Stimulated activated naive CD8-positive, alpha-beta T cell treated with anti-CD3 and anti-CD28 coated beads, Interleukin-15, amount 100 ng/mL, for 72 hours (primary cell): Measurements from ENCODE around the gene NDRG2.
A peak's percentile ranks its signal among the peaks of the same experiment; 100 is the strongest.
"Not testable (repeated sequence)": the region's sequence is repeated elsewhere in the genome, so short reads cannot be mapped to it uniquely, and the experiment has no call there.

Experiments
- ATAC-seq: fragments of 150-1000 bp; cut with Tn5 transposase; 2 replicates; pipeline ENCODE4 v1.10.0; 2021; ENCODE audit warnings: mild to moderate bottlenecking, moderate library complexity
- DNase-seq, 2 donors: peaks; one replicate each; pipeline ENCODE4 v3.0.0; 2021 to 2022
- H3K27ac Mint-ChIP-seq, 2 donors: one replicate each; pipeline ENCODE4 v1.8.0; 2022; ENCODE audit warnings: mild to moderate bottlenecking in 2 of 2, mixed read lengths in 2 of 2, moderate library complexity in 2 of 2
- H3K27me3 Mint-ChIP-seq: one replicate; pipeline ENCODE4 v1.8.0; 2022; ENCODE audit warnings: mixed read lengths
- H3K4me1 Mint-ChIP-seq: one replicate; pipeline ENCODE4 v1.8.0; 2022; ENCODE audit warnings: mild to moderate bottlenecking, mixed read lengths
- H3K4me3 Mint-ChIP-seq, 2 donors: one replicate each; pipeline ENCODE4 v1.8.0; 2022; ENCODE audit warnings: mild to moderate bottlenecking in 2 of 2, mixed read lengths in 2 of 2, moderate library complexity in 1 of 2
- H3K9me3 Mint-ChIP-seq, 2 donors: one replicate each; pipeline ENCODE4 v1.8.0; 2022; ENCODE audit warnings: mixed read lengths in 2 of 2

Gene NDRG2

DNA sequence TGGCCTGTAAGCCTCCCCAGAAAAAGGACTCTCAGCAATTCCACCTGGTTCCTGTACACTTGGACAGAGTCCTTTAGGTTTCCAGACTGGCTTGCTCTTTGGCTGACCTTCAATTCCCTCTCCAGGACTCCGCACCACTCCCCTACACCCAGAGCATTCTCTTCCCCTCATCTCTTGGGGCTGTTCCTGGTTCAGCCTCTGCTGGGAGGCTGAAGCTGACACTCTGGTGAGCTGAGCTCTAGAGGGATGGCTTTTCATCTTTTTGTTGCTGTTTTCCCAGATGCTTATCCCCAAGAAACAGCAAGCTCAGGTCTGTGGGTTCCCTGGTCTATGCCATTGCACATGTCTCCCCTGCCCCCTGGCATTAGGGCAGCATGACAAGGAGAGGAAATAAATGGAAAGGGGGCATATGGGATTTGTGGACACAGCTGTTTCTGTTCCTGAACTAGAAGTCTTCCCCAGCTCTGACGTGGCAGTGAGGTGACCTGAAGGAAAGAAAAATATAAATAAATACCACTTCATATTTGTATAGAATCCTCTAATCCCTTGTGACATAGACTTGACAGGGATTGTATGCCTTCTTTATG is 18.6 kb upstream of the NDRG2 start:
- DNase-seq (no peak), ATAC-seq (no peak)
- Mint-ChIP-seq H3K27ac (no peak overlapping the region), H3K27me3 (peaks cover 22% of the 10 kb centered on the region), H3K4me1 (no peaks in the 10 kb centered on the region), H3K9me3 (no peaks in the 10 kb centered on the region), H3K4me3 (no peak overlapping the region)

DNA sequence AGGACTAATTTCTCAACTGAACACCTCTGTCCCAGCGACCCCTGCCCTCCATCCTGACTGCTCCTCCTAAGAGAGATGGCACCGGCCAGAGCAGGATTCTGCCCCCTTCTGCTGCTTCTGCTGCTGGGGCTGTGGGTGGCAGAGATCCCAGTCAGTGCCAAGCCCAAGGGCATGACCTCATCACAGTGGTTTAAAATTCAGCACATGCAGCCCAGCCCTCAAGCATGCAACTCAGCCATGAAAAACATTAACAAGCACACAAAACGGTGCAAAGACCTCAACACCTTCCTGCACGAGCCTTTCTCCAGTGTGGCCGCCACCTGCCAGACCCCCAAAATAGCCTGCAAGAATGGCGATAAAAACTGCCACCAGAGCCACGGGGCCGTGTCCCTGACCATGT is 18.1 kb upstream of the NDRG2 start:
- H3K27me3 Mint-ChIP-seq, result peaks cover 22% of the 10 kb centered on the region
- no peak overlapping the region for H3K27ac Mint-ChIP-seq
- DNase-seq (no peak), ATAC-seq (no peak)
- no peaks in the 10 kb centered on the region for H3K4me1 Mint-ChIP-seq
- H3K9me3 Mint-ChIP-seq, result no peaks in the 10 kb centered on the region
- H3K4me3 Mint-ChIP-seq, result no peak overlapping the region

- Mint-ChIP-seq H3K27me3 (peaks cover 22% of the 10 kb centered on the region), H3K4me3 (no peak within 1 kb of the TSS), H3K9me3 (no peaks in the 10 kb centered on the region), H3K4me1 (no peaks in the 10 kb centered on the region), H3K27ac (peak within 1 kb of the TSS in 1 of 2 donors; percentile 73)
- DNase-seq, result no peak
- ATAC-seq, result no peak
These were observed 17.0 kb upstream of the NDRG2 start, which contains the start of gene RNASE7 for GRCh38 chr14:21041676-21042433. Gene RNASE7 (plus strand): TSS chr14:21042362. CDS start chr14:21042993, 631 bp downstream.

- not testable (repeated sequence) for H3K4me1 Mint-ChIP-seq, H3K27ac Mint-ChIP-seq, H3K9me3 Mint-ChIP-seq, DNase-seq, ATAC-seq, H3K4me3 Mint-ChIP-seq
- peaks cover 22% of the 10 kb centered on the region for H3K27me3 Mint-ChIP-seq
These were observed 16.1 kb upstream of the NDRG2 start for GRCh38 chr14:21040941-21041340.

DNA sequence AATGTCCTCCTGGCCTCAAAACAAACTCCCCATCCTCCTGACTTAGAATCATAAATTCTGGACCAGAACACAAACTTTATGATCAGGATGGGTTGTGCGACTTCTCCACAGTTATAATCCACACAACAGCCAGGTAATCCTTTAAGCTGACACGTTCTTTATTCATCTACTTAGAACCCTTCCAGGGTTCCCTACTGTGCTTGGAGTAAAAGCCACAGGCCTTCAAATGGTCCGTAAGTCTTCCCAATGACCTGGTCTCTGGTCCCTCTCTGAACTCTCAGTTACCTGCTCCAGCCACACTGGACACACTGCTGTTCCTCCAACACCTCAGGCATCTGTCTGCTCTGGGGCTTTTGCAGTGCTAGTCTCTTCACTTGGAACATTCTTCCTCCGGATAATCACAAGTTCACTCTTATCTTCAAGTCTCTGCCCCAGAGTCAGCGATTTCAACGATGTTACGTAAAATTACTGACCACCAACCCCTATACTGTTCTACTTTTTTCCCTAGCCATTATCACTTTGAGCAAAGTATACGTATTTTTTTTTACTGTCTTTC is 15.6 kb upstream of the NDRG2 start:
- H3K4me3 Mint-ChIP-seq, result no peak overlapping the region
- H3K4me1 Mint-ChIP-seq, result no peaks in the 10 kb centered on the region
- H3K27me3 Mint-ChIP-seq, result peaks cover 22% of the 10 kb centered on the region
- no peak for ATAC-seq
- H3K9me3 Mint-ChIP-seq, result no peaks in the 10 kb centered on the region
- DNase-seq, result no peak
- peak overlapping the region in 1 of 2 donors; percentile 7 for H3K27ac Mint-ChIP-seq

DNA sequence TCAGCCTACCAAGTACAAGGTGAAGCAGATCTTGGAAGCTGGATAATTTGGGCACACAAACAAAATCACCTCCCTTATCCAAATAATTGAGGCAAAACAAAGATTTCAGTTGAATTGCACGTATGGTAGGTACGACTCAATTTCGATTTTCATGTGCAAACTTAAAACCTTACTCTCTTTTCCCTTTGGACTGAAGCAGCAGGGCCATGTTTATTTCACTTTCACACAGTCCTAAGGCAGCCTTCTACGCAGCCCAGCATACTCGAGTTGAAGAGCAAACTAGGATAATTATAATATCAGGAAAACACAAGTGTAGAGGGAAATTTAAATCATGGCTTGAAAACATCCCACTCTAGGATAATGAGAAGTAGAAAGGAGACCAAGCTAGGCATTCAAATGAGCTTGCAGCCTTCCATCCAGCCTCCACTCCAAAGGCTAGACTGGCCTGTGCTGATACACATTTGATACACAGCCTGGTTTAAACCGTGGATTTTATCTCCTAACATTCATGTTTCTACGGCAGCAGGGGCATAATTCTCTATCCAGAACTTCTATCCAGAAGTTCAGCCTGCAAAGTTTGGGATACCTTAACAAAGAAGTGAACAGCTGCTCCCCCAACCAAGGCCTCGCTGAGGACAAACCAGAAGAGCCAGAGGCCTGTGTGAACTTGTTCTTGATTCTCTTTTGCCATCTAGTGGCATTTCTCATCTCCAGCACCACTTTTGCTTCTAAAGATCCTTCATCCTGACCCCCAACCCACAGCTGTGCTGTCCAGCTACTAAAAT is 14.9 kb upstream of the NDRG2 start:
- peak; percentile 13 to 19 for DNase-seq
- H3K9me3 Mint-ChIP-seq, result no peaks in the 10 kb centered on the region
- H3K4me3 Mint-ChIP-seq, result no peak overlapping the region
- H3K4me1 Mint-ChIP-seq, result no peaks in the 10 kb centered on the region
- peaks cover 15% of the 10 kb centered on the region for H3K27me3 Mint-ChIP-seq
- H3K27ac Mint-ChIP-seq, result peak overlapping the region in 1 of 2 donors; percentile 7
- ATAC-seq, result peak; percentile 86

GRCh38 chr14:21038441-21039422 is 13.9 kb upstream of the NDRG2 start:
- DNase-seq (no peak), ATAC-seq (no peak)
- no peaks in the 10 kb centered on the region for H3K9me3 Mint-ChIP-seq
- H3K27ac Mint-ChIP-seq, result no peak overlapping the region
- no peak overlapping the region for H3K4me3 Mint-ChIP-seq
- H3K4me1 Mint-ChIP-seq, result no peaks in the 10 kb centered on the region
- peaks cover 11% of the 10 kb centered on the region for H3K27me3 Mint-ChIP-seq

DNA sequence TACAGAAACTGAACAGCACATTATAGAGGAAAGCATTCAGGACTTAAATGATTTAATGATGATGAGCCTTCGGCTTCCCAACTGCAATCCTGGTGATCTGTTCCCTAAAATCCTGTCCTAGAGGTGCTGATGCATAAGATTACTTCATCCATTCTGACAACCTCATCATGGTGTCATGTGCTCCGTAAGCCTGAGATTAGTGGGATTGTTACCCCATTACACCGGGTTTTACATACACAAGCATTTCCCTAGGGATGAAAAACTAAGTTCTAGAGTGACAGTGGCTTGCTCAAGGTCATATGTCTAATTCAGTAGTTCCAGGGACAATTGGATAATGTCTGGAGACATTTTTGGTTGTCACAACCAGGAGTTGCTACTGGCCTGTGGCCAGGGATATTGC is 12.3 kb upstream of the NDRG2 start:
- ATAC-seq (no peak), DNase-seq (no peak)
- Mint-ChIP-seq H3K4me3 (no peak overlapping the region), H3K9me3 (no peaks in the 10 kb centered on the region), H3K4me1 (no peaks in the 10 kb centered on the region), H3K27me3 (peaks cover 3% of the 10 kb centered on the region), H3K27ac (no peak overlapping the region)

DNA sequence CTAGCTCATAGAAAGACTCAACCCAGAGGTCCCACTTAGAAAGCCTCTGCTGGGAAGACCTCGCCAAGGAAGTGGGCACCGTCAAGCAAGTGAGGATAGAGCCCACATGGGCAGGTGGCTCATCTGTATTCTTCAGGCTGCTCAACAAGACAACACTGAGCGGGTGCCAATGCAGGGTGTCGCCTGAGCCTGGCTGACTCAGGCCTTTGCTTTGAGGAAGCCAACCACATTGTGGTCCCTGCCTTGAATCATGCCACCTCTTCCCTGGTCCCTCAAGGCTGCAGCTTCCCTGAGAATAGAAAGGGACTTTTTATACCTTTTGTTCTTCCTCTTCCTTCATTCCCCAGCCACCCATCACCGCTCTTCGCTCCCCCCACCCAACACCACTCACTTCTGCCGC is 11.9 kb upstream of the NDRG2 start:
- DNase-seq, result no peak

GRCh38 chr14:21034707-21035106 is 9.8 kb upstream of the NDRG2 start, which contains the start of gene RNASE13:
Gene RNASE13 (minus strand): TSS chr14:21034807. CDS start chr14:21034288, 519 bp downstream.
- no peaks in the 10 kb centered on the region for H3K27me3 Mint-ChIP-seq
- no peak within 1 kb of the TSS for H3K4me3 Mint-ChIP-seq
- DNase-seq, result no peak
- no peak for ATAC-seq
- H3K4me1 Mint-ChIP-seq, result no peaks in the 10 kb centered on the region
- no peaks in the 10 kb centered on the region for H3K9me3 Mint-ChIP-seq
- no peak within 1 kb of the TSS for H3K27ac Mint-ChIP-seq

More for the DNA sequence above, 11.9 kb upstream of the NDRG2 start:
- H3K4me3 Mint-ChIP-seq, result no peak overlapping the region
- no peaks in the 10 kb centered on the region for H3K27me3 Mint-ChIP-seq
- H3K27ac Mint-ChIP-seq, result no peak overlapping the region
- no peaks in the 10 kb centered on the region for H3K9me3 Mint-ChIP-seq
- no peak for ATAC-seq
- H3K4me1 Mint-ChIP-seq, result no peaks in the 10 kb centered on the region

DNA sequence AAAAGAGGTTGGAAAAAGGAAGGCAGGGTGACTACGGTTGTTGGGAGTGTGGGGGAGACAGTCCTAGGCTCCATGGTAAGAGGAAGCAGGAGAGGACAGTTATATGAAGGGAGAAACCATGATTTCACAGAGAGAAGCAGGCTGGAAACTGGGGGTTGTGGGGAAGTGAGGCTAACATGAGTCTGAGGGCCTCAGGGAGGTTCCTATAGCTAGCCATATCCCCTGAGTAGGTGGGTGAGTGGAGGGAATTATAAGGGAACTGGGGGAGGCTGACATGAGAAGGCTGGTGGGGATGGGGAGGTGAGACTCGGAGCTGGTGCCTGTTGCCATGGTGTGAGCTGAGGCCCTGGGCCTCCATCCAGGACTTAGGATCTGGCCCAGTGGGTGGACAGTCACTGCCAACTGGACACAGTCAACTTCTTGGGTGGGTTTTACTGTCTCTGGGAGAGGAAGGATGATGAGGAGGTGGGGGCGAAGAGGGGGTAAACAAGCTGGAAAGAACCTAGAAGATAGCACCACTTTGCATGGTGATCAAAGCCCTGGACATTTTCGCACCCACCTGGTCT is 8.4 kb upstream of the NDRG2 start:
- no peaks in the 10 kb centered on the region for H3K4me1 Mint-ChIP-seq
- no peak overlapping the region for H3K4me3 Mint-ChIP-seq
- DNase-seq (no peak), ATAC-seq (no peak)
- H3K9me3 Mint-ChIP-seq, result no peaks in the 10 kb centered on the region
- no peak overlapping the region for H3K27ac Mint-ChIP-seq
- no peaks in the 10 kb centered on the region for H3K27me3 Mint-ChIP-seq

DNA sequence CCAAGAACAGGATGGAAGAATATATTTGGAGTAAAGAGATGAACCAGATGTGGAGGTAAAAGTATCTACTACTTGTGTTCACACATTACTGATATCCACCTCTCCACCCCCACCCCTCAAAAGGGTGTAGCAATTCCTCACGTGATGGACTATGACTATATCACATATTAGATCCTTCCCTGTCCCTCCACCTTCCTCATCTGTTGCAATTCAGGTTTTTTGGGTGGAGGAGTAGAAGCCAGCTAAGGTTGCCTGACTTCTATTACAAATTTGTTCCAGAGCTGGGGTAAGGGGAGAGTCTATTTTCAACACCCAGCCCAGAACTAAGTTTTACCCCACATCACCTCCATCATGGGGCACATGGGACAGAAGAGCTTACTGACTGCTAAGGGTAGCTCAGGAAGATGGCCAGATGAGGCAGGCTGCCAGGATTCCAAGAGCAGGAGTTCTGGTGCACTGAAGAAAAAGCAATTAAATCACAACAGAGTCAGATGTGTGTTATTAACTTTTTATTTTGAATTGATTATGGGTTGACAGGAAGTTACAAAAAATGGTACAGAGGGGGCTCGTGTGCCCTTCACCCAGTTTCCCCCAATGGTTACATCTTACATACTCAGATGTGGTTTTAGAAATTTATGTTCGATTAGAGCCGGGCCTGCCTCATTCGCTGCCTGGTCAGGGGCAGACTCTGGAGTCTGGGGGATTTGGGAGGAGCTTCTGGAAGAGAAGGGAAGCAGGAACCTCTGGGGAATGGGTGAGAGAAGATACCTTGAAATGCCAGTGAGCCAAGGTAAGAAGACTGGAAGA is 7.7 kb upstream of the NDRG2 start:
- Mint-ChIP-seq H3K4me3 (no peak overlapping the region), H3K4me1 (no peaks in the 10 kb centered on the region), H3K27me3 (no peaks in the 10 kb centered on the region), H3K9me3 (no peaks in the 10 kb centered on the region), H3K27ac (peak overlapping the region in 1 of 2 donors; percentile 15)
- ATAC-seq (no peak), DNase-seq (no peak)

DNA sequence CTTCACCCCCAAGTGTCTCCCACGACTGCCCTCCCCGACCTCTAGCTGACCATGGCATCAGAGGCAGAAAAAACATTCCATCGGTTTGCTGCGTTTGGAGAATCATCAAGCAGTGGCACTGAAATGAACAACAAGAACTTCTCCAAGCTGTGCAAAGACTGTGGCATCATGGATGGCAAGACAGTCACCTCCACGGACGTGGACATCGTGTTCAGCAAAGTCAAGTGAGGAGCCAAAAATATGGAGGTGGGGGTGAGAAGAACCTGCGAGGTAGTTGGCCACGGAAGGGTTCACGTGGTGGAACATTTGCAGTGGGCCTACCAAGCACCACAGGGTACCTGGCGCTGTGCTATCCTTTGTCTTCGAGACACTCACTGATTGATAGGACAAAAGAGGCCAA is 5.7 kb upstream of the NDRG2 start:
- H3K27ac Mint-ChIP-seq, result no peak overlapping the region
- no peaks in the 10 kb centered on the region for H3K27me3 Mint-ChIP-seq
- H3K4me3 Mint-ChIP-seq, result no peak overlapping the region
- no peak for DNase-seq
- no peaks in the 10 kb centered on the region for H3K9me3 Mint-ChIP-seq
- ATAC-seq, result no peak
- peaks cover 6% of the 10 kb centered on the region for H3K4me1 Mint-ChIP-seq

- Mint-ChIP-seq H3K27me3 (no peaks in the 10 kb centered on the region), H3K27ac (no peak within 1 kb of the TSS), H3K4me3 (no peak within 1 kb of the TSS), H3K4me1 (peaks cover 11% of the 10 kb centered on the region), H3K9me3 (no peaks in the 10 kb centered on the region)
- ATAC-seq (no peak), DNase-seq (no peak)
These were observed 5.1 kb upstream of the NDRG2 start, which contains the start of gene TPPP2 for GRCh38 chr14:21029917-21030316. Gene TPPP2 (plus strand): TSS chr14:21030217. CDS start chr14:21030582, 365 bp downstream.
